Neuronal stem cell (in vitro differentiated cells): ENCODE results near the gene MMP15.
A peak's percentile ranks its signal among the peaks of the same experiment; 100 is the strongest.

Experiments used
- DNase-seq: peaks from one replicate; pipeline ENCODE4 v3.0.0-alpha.2; 2013; ENCODE audit warnings: low spot score
- H2AFZ ChIP-seq: one replicate; pipeline ENCODE4 v1.6.1; 2013; ENCODE audit warnings: mild to moderate bottlenecking, low read length, inconsistent platforms
- H2AK5ac ChIP-seq: 2 replicates; pipeline ENCODE4 v1.6.1; 2013; ENCODE audit warnings: low read depth, mild to moderate bottlenecking, inconsistent platforms, low read length, moderate library complexity, mixed read lengths
- H2BK120ac ChIP-seq: 2 replicates; pipeline ENCODE4 v1.6.1; 2013; ENCODE audit warnings: low read depth, mild to moderate bottlenecking, inconsistent platforms, low read length, moderate library complexity, mixed read lengths
- H2BK12ac ChIP-seq: one replicate; pipeline ENCODE4 v1.6.1; 2013; ENCODE audit warnings: low read length, inconsistent platforms
- H2BK15ac ChIP-seq: 2 replicates; pipeline ENCODE4 v1.6.1; 2013; ENCODE audit warnings: mild to moderate bottlenecking, low read length, inconsistent platforms, mixed read lengths
- H2BK5ac ChIP-seq: one replicate; pipeline ENCODE4 v1.6.1; 2013; ENCODE audit warnings: inconsistent platforms, mild to moderate bottlenecking, low read length, moderate library complexity
- H3K14ac ChIP-seq: one replicate; pipeline ENCODE4 v1.6.1; 2013; ENCODE audit warnings: low read length, inconsistent platforms
- H3K18ac ChIP-seq: 2 replicates; pipeline ENCODE4 v1.6.1; 2013; ENCODE audit warnings: low read length, inconsistent platforms
- H3K23ac ChIP-seq: 2 replicates; pipeline ENCODE4 v1.6.1; 2013; ENCODE audit warnings: low read depth, mild to moderate bottlenecking, mixed read lengths, low read length, inconsistent platforms; ENCODE audit not compliant: poor library complexity
- H3K27ac ChIP-seq: replicated peaks from 3 replicates; pipeline ENCODE4 v1.5.1; 2013; ENCODE audit warnings: low read length, inconsistent platforms
- H3K27me3 ChIP-seq, 3 experiments: 2 replicates each; pipeline ENCODE4 v1.6.1; 2013; ENCODE audit warnings: low read length in 3 of 3, mild to moderate bottlenecking in 2 of 3, inconsistent platforms in 1 of 3, low read depth in 1 of 3, mixed read lengths in 1 of 3, moderate library complexity in 1 of 3; ENCODE audit not compliant: control insufficient read depth in 3 of 3, insufficient read depth in 3 of 3
- H3K36me3 ChIP-seq, 2 donors: replicated peaks in 1 of 2; 2 replicates each; pipeline ENCODE4 v1.6.1; 2013; ENCODE audit warnings: low read length in 2 of 2; ENCODE audit not compliant: control insufficient read depth in 2 of 2, insufficient read depth in 2 of 2
- H3K4ac ChIP-seq: 2 replicates; pipeline ENCODE4 v1.6.1; 2013; ENCODE audit warnings: inconsistent platforms, mild to moderate bottlenecking, low read length, moderate library complexity
- H3K4me1 ChIP-seq, 2 donors: 1 replicate in 1 of 2; 2 replicates in 1 of 2; pipeline ENCODE4 v1.6.1; 2013; ENCODE audit warnings: low read length in 2 of 2, low read depth in 1 of 2; ENCODE audit not compliant: control insufficient read depth in 2 of 2, insufficient read depth in 1 of 2
- H3K4me2 ChIP-seq: one replicate; pipeline ENCODE4 v1.6.1; 2013; ENCODE audit warnings: mild to moderate bottlenecking, low read length, inconsistent platforms; ENCODE audit not compliant: insufficient read depth, poor library complexity, severe bottlenecking
- H3K4me3 ChIP-seq, 2 donors: 2 replicates each; pipeline ENCODE4 v1.5.1; 2013; ENCODE audit warnings: low read length in 2 of 2, mild to moderate bottlenecking in 2 of 2, inconsistent platforms in 1 of 2, moderate library complexity in 1 of 2
- H3K79me1 ChIP-seq: one replicate; pipeline ENCODE4 v1.6.1; 2013; ENCODE audit warnings: low read depth, mild to moderate bottlenecking, inconsistent platforms, low read length, moderate library complexity
- H3K9ac ChIP-seq: one replicate; pipeline ENCODE4 v1.6.1; 2013; ENCODE audit warnings: mild to moderate bottlenecking, low read depth, low read length, inconsistent platforms; ENCODE audit not compliant: poor library complexity
- H3K9me3 ChIP-seq, 2 donors: replicated peaks in 1 of 2; 2 replicates each; pipeline versions ENCODE3 to v1.6.1; 2013; ENCODE audit warnings: low read length in 2 of 2, mild to moderate bottlenecking in 2 of 2, inconsistent platforms in 1 of 2, low read depth in 1 of 2, mixed read lengths in 1 of 2, moderate library complexity in 1 of 2; ENCODE audit not compliant: control insufficient read depth in 2 of 2, insufficient read depth in 1 of 2
- H4K8ac ChIP-seq: one replicate; pipeline ENCODE4 v1.6.1; 2013; ENCODE audit warnings: low read depth, mild to moderate bottlenecking, inconsistent platforms, low read length, moderate library complexity
- H4K91ac ChIP-seq: one replicate; pipeline ENCODE4 v1.6.1; 2013; ENCODE audit warnings: low read length, low read depth, mild to moderate bottlenecking, inconsistent platforms; ENCODE audit not compliant: poor library complexity
- WGBS, 2 donors: extraction: QIAGEN DNeasy Blood & Tissue Kit; methylation state at CpG; one replicate each; pipeline ENCODE4 v1.1.7; 2013; ENCODE audit warnings: missing lambda C conversion rate in 2 of 2, mixed read lengths in 1 of 2; ENCODE audit not compliant: insufficient read length in 2 of 2, insufficient replicate concordance in 1 of 2; ENCODE audit errors: extremely low coverage in 2 of 2; 5-methylcytosine and 5-hydroxymethylcytosine counted together

Gene MMP15

GRCh38 chr16:58043571-58044155 lies 18.1 kb downstream of the MMP15 start:
- H4K8ac ChIP-seq, result no peak overlapping the region
- H3K9ac ChIP-seq, result peak overlapping the region; percentile 88
- no peak overlapping the region for H3K27ac ChIP-seq
- no peak overlapping the region for H3K4ac ChIP-seq
- peaks cover 3% of the 10 kb centered on the region for H3K79me1 ChIP-seq
- H2BK120ac ChIP-seq, result no peak overlapping the region
- H2BK15ac ChIP-seq, result no peak overlapping the region
- no peak overlapping the region for H3K4me2 ChIP-seq
- H3K18ac ChIP-seq, result no peak overlapping the region
- H2BK12ac ChIP-seq, result no peak overlapping the region
- H2AK5ac ChIP-seq, result no peak overlapping the region
- WGBS, 2 donors, result no CpG with 5 or more reads among the region's 7 CpGs
- peaks cover 0 to 3% of the 10 kb centered on the region in 2 donors for H3K9me3 ChIP-seq
- H4K91ac ChIP-seq, result no peak overlapping the region
- DNase-seq, result no peak
- H2AFZ ChIP-seq, result no peak overlapping the region
- H3K27me3 ChIP-seq, result no peaks in the 10 kb centered on the region
- peaks cover 19 to 22% of the 10 kb centered on the region in 2 donors for H3K36me3 ChIP-seq
- no peak overlapping the region for H3K23ac ChIP-seq
- H3K4me1 ChIP-seq, result peaks cover 8 to 10% of the 10 kb centered on the region in 2 donors
- no peak overlapping the region for H3K4me3 ChIP-seq
- H3K14ac ChIP-seq, result no peak overlapping the region
- H2BK5ac ChIP-seq, result no peak overlapping the region

DNA sequence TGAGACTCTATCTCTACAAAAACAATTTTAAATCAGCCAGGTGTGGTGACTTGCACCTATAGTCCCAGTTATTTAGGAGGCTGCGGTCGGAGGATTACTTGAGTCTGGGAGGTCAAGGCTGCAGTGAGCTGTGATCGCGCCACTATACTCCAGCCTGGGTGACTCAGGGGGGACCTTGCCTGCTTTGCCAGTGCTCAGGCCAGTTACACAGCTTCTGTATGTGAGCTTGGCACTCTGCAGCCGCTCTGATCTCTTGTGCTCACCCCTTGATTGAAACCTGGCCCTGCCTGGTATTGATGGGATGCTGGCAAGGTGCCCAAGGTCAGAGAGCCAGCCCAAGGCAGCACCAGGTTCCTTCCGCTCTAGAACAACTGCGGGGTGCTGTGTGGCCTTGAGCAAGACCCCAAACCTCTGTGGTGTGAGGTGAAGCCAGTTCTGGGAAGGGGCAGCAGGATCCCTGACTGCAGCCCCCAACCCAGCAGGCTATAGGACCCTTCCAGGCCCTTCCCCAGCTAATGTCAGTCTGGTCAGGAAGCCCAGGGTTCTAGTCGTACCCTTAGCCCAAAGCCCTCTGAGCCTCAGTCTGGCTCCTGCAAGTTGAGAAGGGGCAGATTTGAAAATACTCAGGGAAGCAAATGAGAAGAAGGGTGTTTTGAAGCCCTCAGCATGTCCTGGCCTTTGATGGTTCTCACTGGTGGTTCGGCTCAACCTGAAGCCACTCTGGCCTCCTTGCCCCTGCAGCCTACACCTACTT lies 18.9 kb downstream of the MMP15 start:
- Histone ChIP-seq H3K27me3 (no peaks in the 10 kb centered on the region), H3K9ac (no peak overlapping the region), H2BK12ac (no peak overlapping the region), H3K4me1 (peaks cover 16% of the 10 kb centered on the region in 2 donors), H3K79me1 (peaks cover 3% of the 10 kb centered on the region), H2AK5ac (no peak overlapping the region), H4K8ac (no peak overlapping the region), H3K36me3 (peaks cover 19 to 20% of the 10 kb centered on the region in 2 donors), H2AFZ (no peak overlapping the region), H3K4ac (no peak overlapping the region), H3K14ac (no peak overlapping the region), H3K27ac (no peak overlapping the region), H2BK15ac (no peak overlapping the region), H3K9me3 (peaks cover 0 to 3% of the 10 kb centered on the region in 2 donors), H2BK120ac (no peak overlapping the region), H4K91ac (no peak overlapping the region), H3K4me2 (no peak overlapping the region), H3K4me3 (no peak overlapping the region), H2BK5ac (no peak overlapping the region), H3K18ac (no peak overlapping the region), H3K23ac (no peak overlapping the region)
- DNase-seq, result no peak
- no CpG with 5 or more reads among the region's 9 CpGs for WGBS, 2 donors

GRCh38 chr16:58045096-58045495 lies 19.5 kb downstream of the MMP15 start:
- Histone ChIP-seq H3K23ac (no peak overlapping the region), H4K91ac (no peak overlapping the region), H3K4me1 (peaks cover 16 to 17% of the 10 kb centered on the region in 2 donors), H3K14ac (no peak overlapping the region), H3K27ac (no peak overlapping the region), H2AK5ac (no peak overlapping the region), H3K4me2 (no peak overlapping the region), H3K36me3 (peaks cover 19 to 20% of the 10 kb centered on the region in 2 donors), H3K9me3 (peaks cover 0 to 3% of the 10 kb centered on the region in 2 donors), H2BK120ac (no peak overlapping the region), H2BK5ac (peak overlapping the region; percentile 53), H2AFZ (no peak overlapping the region), H3K18ac (no peak overlapping the region), H4K8ac (no peak overlapping the region), H2BK15ac (no peak overlapping the region), H3K79me1 (peaks cover 2% of the 10 kb centered on the region), H3K27me3 (no peaks in the 10 kb centered on the region), H3K4ac (no peak overlapping the region), H3K4me3 (no peak overlapping the region), H2BK12ac (no peak overlapping the region), H3K9ac (no peak overlapping the region)
- no CpG with 5 or more reads among the region's 31 CpGs for WGBS, 2 donors
- DNase-seq, result no peak

- peak overlapping the region; percentile 57 for H3K18ac ChIP-seq
- WGBS, 2 donors, result no CpG with 5 or more reads among the region's 16 CpGs
- peaks cover 12 to 14% of the 10 kb centered on the region in 2 donors for H3K36me3 ChIP-seq
- peaks cover 0 to 3% of the 10 kb centered on the region in 2 donors for H3K9me3 ChIP-seq
- H3K9ac ChIP-seq, result peak overlapping the region; percentile 44
- DNase-seq, result no peak
- H2BK5ac ChIP-seq, result peak overlapping the region; percentile 53
- H3K4me2 ChIP-seq, result no peak overlapping the region
- no peak overlapping the region for H2BK120ac ChIP-seq
- H2AFZ ChIP-seq, result no peak overlapping the region
- H3K27ac ChIP-seq, result no peak overlapping the region
- H2BK12ac ChIP-seq, result peak overlapping the region; percentile 16
- no peak overlapping the region for H4K8ac ChIP-seq
- H3K4me3 ChIP-seq, result no peak overlapping the region
- no peak overlapping the region for H2BK15ac ChIP-seq
- no peak overlapping the region for H3K4ac ChIP-seq
- H2AK5ac ChIP-seq, result peak overlapping the region; percentile 37
- no peaks in the 10 kb centered on the region for H3K79me1 ChIP-seq
- no peak overlapping the region for H3K14ac ChIP-seq
- H3K27me3 ChIP-seq, result no peaks in the 10 kb centered on the region
- peaks cover 16 to 17% of the 10 kb centered on the region in 2 donors for H3K4me1 ChIP-seq
- H4K91ac ChIP-seq, result no peak overlapping the region
- no peak overlapping the region for H3K23ac ChIP-seq
Observed at GRCh38 chr16:58046054-58046881, 20.7 kb downstream of the MMP15 start.
